Measurements from ENCODE around the gene ANO2.

ANO2 gene

GRCh38 chr12:5737778-5738177 is 207.3 kb downstream of the ANO2 start:
- no peak overlapping the region for H3K4me3 ChIP-seq (ENCODE audit: low read depth, low read length)
- DNase-seq (ENCODE audit: low read depth) = no peak
- TF ChIP-seq, protein P1, sequence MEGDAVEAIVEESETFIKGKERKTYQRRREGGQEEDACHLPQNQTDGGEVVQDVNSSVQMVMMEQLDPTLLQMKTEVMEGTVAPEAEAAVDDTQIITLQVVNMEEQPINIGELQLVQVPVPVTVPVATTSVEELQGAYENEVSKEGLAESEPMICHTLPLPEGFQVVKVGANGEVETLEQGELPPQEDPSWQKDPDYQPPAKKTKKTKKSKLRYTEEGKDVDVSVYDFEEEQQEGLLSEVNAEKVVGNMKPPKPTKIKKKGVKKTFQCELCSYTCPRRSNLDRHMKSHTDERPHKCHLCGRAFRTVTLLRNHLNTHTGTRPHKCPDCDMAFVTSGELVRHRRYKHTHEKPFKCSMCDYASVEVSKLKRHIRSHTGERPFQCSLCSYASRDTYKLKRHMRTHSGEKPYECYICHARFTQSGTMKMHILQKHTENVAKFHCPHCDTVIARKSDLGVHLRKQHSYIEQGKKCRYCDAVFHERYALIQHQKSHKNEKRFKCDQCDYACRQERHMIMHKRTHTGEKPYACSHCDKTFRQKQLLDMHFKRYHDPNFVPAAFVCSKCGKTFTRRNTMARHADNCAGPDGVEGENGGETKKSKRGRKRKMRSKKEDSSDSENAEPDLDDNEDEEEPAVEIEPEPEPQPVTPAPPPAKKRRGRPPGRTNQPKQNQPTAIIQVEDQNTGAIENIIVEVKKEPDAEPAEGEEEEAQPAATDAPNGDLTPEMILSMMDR (IDR thresholded peaks at IDR 0.05; ENCODE audit: insufficient read depth, low read depth, low read length, missing control alignments) = no peak

GRCh38 chr12:5736527-5736926 is 208.5 kb downstream of the ANO2 start:
- TF ChIP-seq, protein P1 (IDR thresholded peaks at IDR 0.05; ENCODE audit: insufficient read depth, low read depth, low read length, missing control alignments) = no peak
- no peak for DNase-seq (ENCODE audit: low read depth)
- no peak overlapping the region for H3K4me3 ChIP-seq (ENCODE audit: low read depth, low read length)

GRCh38 chr12:5736016-5736415 is 209.0 kb downstream of the ANO2 start:
- no peak overlapping the region for H3K4me3 ChIP-seq (ENCODE audit: low read depth, low read length)
- TF ChIP-seq, protein P1 (IDR thresholded peaks at IDR 0.05; ENCODE audit: insufficient read depth, low read depth, low read length, missing control alignments) = no peak
- DNase-seq (ENCODE audit: low read depth) = no peak

- DNase-seq (ENCODE audit: low read depth) = no peak
- TF ChIP-seq, protein P1 (IDR thresholded peaks at IDR 0.05; ENCODE audit: insufficient read depth, low read depth, low read length, missing control alignments) = no peak
Observed at GRCh38 chr12:5733916-5734315, 211.1 kb downstream of the ANO2 start.

DNA sequence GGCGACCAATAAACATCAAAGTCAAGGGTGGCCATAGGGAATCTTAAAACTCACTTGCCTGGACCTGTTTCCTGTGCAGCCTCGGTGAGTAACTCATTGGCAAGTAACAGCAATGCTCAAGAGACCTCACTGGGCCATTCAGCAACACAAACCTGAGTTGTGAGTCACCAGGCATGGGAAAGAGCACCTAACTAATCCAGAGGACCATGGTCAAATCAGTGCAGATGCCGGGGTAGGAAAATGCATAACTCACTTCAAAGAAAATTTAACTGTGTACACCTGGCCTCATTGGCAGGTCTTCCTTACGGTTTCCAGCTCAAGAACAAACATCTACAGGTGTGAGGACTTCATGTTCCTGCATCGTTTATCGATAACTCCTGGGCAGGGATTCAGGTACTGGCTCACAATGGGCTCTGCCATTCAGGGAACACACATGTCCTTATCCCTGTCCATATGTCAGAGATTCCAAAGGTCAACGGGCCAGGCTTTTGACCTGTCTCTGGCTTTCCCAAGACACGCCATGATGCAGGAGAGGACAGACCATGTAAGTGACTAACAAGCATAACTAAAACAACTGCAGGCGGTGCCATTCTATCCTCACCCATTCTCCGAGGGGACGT is 211.8 kb downstream of the ANO2 start:
- DNase-seq (ENCODE audit: low read depth) = no peak
- TF ChIP-seq, protein P1 (IDR thresholded peaks at IDR 0.05; ENCODE audit: insufficient read depth, low read depth, low read length, missing control alignments) = no peak
- no peak overlapping the region for H3K4me3 ChIP-seq (ENCODE audit: low read depth, low read length)

More at GRCh38 chr12:5733916-5734315, 211.1 kb downstream of the ANO2 start:
- no peak overlapping the region for H3K4me3 ChIP-seq (ENCODE audit: low read depth, low read length)

DNA sequence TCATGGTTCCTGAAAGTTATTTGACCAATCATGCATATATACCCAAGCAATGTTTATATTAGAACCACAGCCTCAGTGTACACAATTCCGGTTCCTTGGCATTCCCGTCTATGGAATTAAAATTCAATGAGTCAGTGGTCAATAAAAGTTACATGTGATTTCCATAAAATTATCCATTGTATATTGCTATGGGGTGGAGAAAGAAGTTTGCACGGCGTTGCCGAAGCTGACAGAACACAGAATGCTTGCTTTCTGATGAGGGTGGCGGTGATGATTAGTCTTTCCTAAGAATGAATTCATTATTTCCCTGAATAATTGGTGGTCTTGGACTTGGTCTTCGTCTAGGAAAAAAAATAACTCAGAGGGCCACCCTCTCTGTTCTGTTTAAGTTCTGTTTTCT is 214.1 kb downstream of the ANO2 start:
- no peak for DNase-seq (ENCODE audit: low read depth)
- TF ChIP-seq, protein P1 (IDR thresholded peaks at IDR 0.05; ENCODE audit: insufficient read depth, low read depth, low read length, missing control alignments) = no peak
- H3K4me3 ChIP-seq (ENCODE audit: low read depth, low read length) = no peak overlapping the region

DNA sequence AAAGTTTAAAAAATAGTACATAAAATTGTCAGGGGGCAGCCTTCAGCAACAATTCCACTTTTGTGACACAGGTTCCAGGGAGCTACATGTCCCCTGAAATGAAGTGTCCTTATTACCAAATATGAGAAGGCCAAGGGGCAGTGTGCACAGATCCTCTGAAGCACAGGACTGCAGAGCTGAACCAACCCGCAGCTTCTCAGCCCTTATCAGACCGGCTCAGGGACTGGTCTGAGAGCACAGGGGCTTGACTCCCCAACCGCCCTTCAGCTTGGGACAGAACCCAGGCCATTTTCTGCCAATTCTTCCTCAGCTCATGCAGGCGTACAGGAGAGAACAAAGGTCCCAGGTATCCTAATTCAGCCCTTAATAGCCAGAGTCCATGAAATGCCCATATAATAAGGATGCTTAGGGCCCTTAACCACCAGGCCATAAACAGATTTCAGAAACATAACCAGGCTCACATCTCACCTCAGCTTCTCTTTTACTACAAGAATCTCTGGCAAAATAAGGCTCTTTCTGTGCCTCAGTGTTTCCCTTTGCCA is 221.3 kb downstream of the ANO2 start:
- no peak for DNase-seq (ENCODE audit: low read depth)
- TF ChIP-seq, protein P1 (IDR thresholded peaks at IDR 0.05; ENCODE audit: insufficient read depth, low read depth, low read length, missing control alignments) = no peak
- H3K4me3 ChIP-seq (ENCODE audit: low read depth, low read length) = no peak overlapping the region

Data from GM12865 (cell line).